Mucosa of gallbladder (tissue), 1 donor: ENCODE results near the gene LMX1B. TPM values are rescaled to one million over a fixed set of nuclear protein-coding genes. Genes with fewer than 3 reads are reported as not detected.

Source experiments
- DNase-seq: peaks from one replicate; pipeline ENCODE4 v3.0.0-alpha.2; 2020; ENCODE audit warnings: low spot score
- total RNA-seq: library from RNA; stranded (reverse); gene quantifications from one replicate; pipeline ENCODE4 v1.2.1, GENCODE V29; 2021
- donor health status: DM: no; HTN: no; CAD: no.

Gene LMX1B
- total RNA-seq, 1 donor from 2014 or later: 0.17 TPM

DNA sequence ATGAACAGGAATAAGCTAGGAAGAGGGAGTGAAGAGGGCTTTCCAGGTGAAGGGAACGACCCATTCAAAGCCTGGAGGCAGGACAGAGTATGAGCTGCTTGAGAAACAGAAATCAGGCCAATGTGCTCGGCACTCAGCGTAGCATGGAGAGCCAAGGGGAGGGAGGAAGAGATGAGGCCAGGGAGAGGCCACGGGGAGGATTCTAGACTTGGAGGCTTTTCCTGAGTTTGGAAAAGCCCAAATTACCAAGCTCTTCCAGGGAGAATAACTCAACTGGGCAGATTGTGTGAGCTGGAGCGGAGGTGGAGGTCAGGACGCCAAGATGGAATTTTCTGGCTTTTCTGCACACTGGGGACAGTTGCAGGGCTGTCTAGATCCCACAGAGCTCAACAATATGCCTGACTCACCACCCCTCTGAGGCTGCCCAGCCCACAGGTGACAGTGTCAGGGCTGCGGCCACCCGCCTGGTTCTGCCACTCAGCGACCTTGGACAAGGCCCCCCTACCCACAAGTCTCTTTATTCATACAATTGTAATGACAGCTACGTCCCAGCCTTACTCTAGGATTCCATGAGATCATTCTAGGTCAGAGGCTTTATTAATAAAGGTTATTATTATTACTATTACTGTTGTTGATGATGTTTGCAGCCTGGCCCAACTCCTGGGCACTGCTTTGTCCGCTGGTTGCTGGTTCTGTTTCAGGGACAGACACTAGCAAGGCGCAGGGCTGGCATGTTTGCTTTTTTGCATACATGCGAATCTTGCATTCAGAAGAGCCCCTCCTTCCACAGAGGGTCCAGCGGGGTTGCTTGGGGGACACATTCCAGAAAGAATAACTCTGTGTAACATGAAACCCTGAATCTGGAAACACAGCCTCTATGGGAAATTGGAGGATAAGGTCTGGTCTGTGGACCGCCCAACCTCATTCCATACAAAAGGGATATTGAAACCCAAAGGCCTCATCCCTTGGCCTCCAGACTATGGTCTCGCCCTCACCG lies 9.4 kb upstream of the LMX1B start:
- no peak for DNase-seq

DNA sequence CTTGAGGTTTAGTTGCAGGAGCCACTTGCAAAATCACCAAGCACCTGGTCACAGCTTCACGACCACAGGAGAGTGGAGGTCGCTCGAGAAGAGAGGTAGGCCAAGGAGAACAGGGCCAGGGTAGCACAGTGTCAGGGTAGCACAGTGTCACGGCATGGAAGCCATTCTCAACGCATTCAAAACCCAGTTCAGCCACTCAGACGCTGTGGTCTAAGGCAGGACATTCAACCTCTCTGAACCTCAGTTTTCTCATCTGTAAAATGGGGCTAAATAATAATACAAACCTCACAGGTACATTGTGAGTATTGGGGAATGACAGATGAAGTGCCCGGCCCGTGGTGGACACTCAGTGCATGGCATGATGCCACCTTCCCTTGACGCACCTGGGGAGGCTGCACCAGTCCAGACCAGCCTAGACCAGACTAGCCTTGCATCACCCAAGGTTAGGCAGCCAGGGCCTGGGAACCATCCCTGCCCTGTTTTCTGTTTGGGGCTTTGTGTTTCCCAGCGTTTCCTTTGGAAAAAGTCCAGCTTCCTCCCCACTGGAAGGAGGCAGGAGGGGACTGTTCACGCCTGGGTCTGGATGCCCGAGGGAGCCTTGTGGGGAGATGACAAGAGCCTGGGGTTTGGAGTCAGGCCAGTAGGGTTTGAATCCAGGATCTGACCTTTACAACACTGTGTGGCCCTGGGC lies 7.8 kb upstream of the LMX1B start:
- DNase-seq: no peak

GRCh38 chr9:126606483-126606870 lies 7.3 kb upstream of the LMX1B start:
- DNase-seq: no peak

- no peak for DNase-seq
Observed at GRCh38 chr9:126607086-126607485, 6.6 kb upstream of the LMX1B start.

GRCh38 chr9:126607731-126608130 lies 6.0 kb upstream of the LMX1B start:
- no peak for DNase-seq

DNA sequence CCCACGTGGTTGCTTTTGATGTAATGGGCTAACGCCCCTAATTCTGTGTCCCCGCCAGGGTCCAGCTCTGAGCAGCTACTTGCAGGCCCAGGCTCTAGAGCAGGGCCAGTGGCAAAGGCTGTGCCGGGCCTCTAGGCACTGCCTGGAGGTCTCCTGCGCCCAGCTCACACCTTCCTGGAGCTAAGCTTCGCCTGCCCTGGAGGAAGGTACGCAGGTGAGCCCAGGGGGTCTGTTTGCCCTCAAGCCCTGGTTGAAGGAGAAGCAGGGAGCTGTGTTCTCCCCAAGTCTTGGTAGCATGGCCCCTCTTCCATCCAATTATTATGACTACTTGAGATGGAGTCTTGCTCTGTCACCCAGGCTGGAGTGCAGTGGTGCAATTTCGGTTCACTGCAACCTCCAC lies 5.2 kb upstream of the LMX1B start:
- DNase-seq: no peak

- DNase-seq: no peak
Observed at GRCh38 chr9:126609191-126609590, 4.5 kb upstream of the LMX1B start.

DNA sequence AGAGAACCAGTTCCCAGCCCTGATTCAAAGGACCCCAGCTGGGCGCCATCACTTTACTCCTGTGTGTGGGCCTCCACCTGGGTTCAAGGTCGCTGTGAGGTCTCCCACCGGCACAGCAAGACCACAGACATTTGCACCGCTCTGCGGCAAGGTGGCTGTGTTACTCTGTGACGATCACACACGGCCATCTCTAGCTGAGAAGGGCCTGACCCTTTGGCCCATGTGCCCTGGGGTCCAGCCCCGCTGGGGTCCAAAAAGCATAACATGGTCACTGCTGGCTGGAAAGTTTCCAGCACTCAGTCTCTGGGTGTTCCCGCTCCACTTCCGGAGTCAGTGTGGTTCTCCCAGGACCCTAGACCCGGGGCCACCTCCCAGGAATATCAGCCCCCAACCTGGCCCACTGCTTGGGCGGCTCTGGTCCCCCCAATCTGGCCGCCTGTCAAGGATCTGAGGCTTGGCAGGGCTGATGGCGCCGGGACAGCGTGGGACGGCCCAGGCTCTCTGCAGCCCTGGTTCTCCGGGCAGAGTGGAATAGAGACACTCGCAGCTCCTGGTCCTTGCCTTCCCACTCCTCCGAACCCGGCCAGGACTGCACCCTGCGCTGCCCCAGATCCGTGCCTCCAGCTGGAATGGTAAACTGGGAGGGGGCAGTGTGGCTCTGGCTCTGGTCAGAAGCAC lies 3.9 kb upstream of the LMX1B start:
- no peak for DNase-seq

- DNase-seq: no peak
Observed at GRCh38 chr9:126611193-126611591, 2.5 kb upstream of the LMX1B start.

- peak; percentile 66 for DNase-seq
Observed at GRCh38 chr9:126611592-126612325, 2.0 kb upstream of the LMX1B start.

DNA sequence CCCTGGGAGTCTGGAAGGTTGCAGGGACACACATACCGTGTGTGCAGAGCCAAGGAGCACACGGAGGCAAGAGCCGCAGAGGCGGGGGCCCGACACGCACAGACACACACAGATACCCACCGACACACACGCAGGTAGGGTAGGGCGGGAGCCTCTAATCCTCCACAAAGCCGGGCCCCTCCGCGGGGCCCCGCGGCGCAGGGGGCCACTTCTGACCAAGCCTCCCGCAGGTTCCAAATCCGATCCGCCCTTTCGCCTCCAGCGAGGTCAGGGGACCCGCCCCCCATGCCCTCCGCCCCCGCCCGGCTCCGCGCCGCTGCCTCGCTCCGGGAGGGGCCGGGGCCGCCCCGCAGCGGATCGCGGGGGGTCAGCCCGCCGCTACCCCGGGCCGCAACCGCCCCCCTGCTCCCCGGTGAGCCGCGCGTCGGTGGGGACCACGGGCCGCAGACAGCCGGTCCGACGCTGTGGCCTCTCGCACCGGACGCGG lies 1.4 kb upstream of the LMX1B start:
- DNase-seq: no peak

DNA sequence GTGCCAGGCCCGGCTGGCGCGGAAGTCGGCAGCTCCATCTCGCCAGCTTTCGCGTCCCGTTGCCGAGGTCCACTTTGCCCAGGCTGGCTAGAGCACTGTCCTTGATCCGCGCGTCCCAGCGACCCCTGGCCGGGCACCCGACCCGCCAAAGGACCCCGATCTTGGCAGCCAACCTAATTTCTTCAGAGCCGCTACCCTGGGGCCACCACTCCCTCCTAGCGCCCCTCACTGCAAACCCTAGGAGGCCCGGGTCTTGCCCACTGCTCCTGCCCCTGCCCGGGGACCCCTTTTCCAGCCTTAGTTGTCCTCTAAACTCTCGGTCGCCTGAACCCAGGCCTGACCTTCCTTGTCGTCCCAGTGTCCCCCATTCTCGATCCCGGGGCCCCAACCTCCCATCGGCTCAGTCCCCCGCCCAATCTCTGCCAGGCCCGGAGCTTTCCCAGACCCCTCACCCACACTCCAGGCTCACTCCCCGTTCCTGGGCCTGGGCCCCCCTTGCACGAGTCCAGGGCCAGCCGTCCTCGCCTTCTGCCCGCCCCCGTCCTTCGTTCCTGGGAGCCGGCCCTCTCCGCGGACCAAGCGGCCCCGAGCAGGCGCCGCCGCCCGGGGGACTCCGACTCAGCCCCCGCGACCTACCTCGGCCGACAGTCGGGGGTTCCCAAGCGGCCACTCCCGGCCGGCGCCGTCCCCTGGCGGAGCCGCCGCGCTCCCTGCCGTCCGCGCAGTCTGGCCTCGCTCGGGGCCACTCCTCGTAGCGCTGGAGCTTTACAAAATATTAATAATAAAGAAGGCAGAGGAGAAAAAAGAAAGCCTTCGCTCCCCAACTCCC lies 701 bp upstream of the LMX1B start:
- DNase-seq: no peak

GRCh38 chr9:126614088-126614454 lies 343 bp downstream of the LMX1B start:
- no peak for DNase-seq

GRCh38 chr9:126614455-126615244 lies 922 bp downstream of the LMX1B start:
- DNase-seq: no peak

GRCh38 chr9:126615245-126615790 lies 1.6 kb downstream of the LMX1B start:
- no peak for DNase-seq

DNA sequence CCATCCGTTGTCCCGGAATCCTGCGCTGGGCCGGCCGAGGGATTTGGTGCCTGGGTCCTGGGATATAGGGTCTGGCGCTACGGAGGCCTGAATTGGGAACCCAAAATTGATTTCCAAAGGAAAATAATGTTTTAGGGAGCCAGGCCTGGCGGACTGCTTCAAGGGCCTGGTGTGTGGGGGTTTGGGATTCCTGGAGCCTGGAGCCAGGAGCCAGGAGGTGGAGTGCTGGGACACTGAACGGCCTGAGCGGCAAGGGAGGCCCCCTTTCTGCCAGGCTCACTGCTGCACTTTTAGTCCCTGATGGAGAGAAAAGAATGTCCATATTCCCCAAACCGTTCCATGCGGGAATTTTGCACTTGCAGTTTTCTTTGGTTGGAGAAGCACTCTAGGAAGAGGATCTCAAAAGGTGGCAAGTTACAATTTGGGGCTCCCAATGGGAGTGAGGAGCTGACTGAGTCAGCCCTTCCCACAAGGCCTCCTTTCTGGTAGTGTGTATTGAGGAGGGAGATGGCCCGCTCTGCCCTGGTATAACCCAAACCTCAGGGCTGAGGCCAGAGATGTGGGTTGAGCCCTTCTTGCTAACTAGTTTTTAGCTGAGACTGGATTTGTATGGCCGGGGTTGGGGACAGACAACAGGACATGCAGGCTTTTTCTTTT lies 2.2 kb downstream of the LMX1B start:
- DNase-seq: no peak

DNA sequence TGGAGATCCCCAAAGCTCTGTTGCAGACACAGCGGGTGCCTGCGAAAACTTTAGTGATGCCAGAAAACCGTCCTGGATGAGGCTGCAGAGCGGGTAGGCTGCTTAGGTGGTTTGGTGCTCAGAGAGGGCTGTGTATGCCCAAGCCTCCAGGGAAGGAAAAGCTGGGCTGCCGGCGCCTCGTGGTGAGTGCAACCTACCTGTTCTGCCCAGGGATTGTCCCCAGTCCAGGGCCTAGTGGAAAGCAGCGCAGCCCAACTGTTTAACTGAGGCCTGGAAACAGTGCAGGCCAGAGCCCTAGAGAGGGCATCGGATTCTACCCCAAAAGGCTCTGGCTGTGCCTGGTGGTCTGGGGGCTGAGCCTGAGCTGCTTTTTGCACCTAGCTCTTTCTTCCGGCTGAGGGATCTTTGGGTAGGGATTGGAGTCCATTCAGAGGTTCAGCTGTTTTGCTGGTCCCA lies 2.8 kb downstream of the LMX1B start:
- DNase-seq: no peak

GRCh38 chr9:126617003-126617822 lies 3.5 kb downstream of the LMX1B start:
- DNase-seq: no peak
